SJCRH30 (cell line): ENCODE measurements around the gene PIGT. TPM values are rescaled to one million over a fixed set of nuclear protein-coding genes. Genes with fewer than 3 reads are reported as not detected.

ENCODE experiments used
- DNase-seq, 2 experiments: peaks; one replicate each; pipeline ENCODE4 v3.0.0-alpha.2; 2015 to 2020
- H3K27ac ChIP-seq: fragments of 250-450 bp; sonication (Bioruptor Pico); 2 replicates; pipeline ENCODE4 v1.5.1; 2020; ENCODE audit warnings: mild to moderate bottlenecking, moderate library complexity
- H3K27me3 ChIP-seq: fragments of 250-450 bp; sonication (Bioruptor Pico); 2 replicates; pipeline ENCODE4 v1.5.1; 2020; ENCODE audit warnings: mild to moderate bottlenecking, moderate library complexity
- H3K36me3 ChIP-seq: fragments of 250-450 bp; sonication (Bioruptor Pico); 2 replicates; pipeline ENCODE4 v1.5.1; 2020; ENCODE audit warnings: mild to moderate bottlenecking, moderate library complexity
- H3K4me1 ChIP-seq: fragments of 250-450 bp; sonication (Bioruptor Pico); 2 replicates; pipeline ENCODE4 v1.5.1; 2020; ENCODE audit warnings: mild to moderate bottlenecking, moderate library complexity
- H3K4me3 ChIP-seq: fragments of 250-450 bp; sonication (Bioruptor Pico); 2 replicates; pipeline ENCODE4 v1.5.1; 2020; ENCODE audit warnings: mild to moderate bottlenecking, moderate library complexity
- H3K9me3 ChIP-seq: fragments of 250-450 bp; sonication (Bioruptor Pico); replicated peaks from 2 replicates; pipeline ENCODE4 v1.5.1; 2020; ENCODE audit warnings: mild to moderate bottlenecking, moderate library complexity
- total RNA-seq: library from RNA; depleted of rRNA; stranded (reverse); fragments of >200 nt; shearing (Covaris generic); gene quantifications from 2 replicates; pipeline ENCODE4 v1.2.3, GENCODE V29; 2014

PIGT gene
- total RNA-seq, 1 experiment from 2014 or later = 110 TPM

DNA sequence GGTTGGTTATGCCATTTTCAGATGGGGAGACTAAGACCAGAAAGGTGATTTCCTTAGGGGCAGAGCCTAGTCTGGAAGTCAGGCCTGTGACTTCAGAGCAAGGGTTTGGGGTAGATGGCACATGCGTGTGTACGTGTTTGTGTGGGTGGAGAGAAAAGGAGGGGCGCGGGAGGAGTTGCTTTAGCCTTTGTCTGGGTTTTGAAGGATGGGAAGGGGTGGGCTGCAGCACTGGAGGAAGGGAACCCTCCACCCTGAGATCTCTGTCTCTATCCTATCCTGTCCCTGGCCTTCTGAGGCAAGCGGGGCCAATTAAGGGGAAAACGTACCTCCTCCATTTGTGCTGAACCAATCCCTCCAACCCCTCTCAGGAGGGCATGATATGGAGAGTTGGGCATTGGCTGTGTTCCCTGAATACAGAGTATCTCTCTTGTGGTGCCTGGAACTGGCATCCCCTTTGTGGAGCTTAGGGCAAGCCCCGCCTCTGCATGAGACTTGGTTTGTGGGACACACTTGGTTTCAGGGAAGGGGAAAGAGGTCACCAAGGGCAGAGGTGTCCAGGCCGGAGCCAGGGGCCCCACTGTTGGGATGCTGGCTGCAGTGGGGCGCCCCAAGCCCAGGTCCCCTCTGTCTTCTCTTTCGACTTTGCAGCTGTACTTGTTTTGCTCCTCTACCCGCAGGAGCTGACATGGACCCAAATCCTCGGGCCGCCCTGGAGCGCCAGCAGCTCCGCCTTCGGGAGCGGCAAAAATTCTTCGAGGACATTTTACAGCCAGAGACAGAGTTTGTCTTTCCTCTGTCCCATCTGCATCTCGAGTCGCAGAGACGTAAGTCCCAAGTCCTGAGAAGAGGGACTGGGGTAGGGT lies 7.9 kb upstream of the PIGT start, which contains the start of gene DBNDD2:
Gene DBNDD2, plus strand, starts transcription at position 507 of the 863 bp plus-strand sequence. Its CDS starts 179 bp downstream, at position 686.
- H3K4me3 ChIP-seq = peak within 1 kb of the TSS; percentile 62
- DNase-seq = no peak

DNA sequence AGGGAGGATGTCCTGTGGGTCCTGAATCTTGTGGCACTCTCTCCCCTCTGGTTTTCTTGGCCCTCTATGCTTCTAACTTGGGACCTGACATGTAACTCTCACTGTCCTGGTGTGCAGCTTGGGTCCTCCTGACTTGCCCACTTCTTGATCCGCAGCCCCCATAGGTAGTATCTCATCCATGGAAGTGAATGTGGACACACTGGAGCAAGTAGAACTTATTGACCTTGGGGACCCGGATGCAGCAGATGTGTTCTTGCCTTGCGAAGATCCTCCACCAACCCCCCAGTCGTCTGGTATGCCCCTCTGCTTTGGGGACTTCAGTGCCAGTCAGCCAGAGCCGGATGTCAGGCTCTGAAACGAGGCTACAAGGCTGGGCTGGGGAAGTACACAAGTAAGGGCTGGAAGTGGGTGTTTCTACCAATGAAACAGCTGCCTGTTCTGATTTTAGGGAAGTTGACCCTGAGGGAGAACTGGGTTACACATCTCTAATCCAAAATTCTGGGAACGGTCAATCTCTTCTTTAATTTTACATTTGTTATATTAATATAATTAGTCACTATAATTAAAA lies 7.2 kb upstream of the PIGT start:
- no peaks in the 10 kb centered on the region for H3K9me3 ChIP-seq
- no peak overlapping the region for H3K27ac ChIP-seq
- H3K4me1 ChIP-seq = no peaks in the 10 kb centered on the region
- no peaks in the 10 kb centered on the region for H3K36me3 ChIP-seq
- no peak overlapping the region for H3K4me3 ChIP-seq
- H3K27me3 ChIP-seq = no peaks in the 10 kb centered on the region; the same call in 1 of the 2 replicates
- no peak for DNase-seq

More for the DNA sequence above, 7.9 kb upstream of the PIGT start, which contains the start of gene DBNDD2:
- H3K4me1 ChIP-seq = no peaks in the 10 kb centered on the region
- no peak within 1 kb of the TSS for H3K27ac ChIP-seq
- H3K36me3 ChIP-seq = no peaks in the 10 kb centered on the region
- H3K9me3 ChIP-seq = no peaks in the 10 kb centered on the region
- no peaks in the 10 kb centered on the region; the same call in 1 of the 2 replicates for H3K27me3 ChIP-seq

DNA sequence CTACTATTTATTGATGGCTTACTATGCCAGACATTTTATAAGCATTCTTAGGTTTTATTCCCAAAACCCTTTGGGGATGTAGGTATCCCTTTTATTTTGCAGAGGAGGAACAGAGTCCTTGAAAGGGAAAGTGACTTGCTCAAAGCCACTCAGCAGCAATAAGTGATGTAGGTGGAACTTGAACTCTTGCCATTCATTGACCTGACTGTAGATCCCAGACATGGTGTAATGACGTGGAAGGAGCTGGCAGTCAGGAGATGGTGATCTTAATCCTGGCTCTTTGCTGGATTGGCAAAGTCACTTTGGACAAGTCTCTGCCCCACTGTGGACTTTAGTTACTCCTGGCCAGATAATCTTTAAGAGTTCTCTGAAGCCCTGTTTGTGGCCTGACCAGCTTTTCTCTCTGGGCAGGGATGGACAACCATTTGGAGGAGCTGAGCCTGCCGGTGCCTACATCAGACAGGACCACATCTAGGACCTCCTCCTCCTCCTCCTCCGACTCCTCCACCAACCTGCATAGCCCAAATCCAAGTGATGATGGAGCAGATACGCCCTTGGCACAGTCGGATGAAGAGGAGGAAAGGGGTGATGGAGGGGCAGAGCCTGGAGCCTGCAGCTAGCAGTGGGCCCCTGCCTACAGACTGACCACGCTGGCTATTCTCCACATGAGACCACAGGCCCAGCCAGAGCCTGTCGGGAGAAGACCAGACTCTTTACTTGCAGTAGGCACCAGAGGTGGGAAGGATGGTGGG lies 6.2 kb upstream of the PIGT start:
- H3K9me3 ChIP-seq = no peaks in the 10 kb centered on the region
- H3K4me3 ChIP-seq = no peak overlapping the region
- no peak overlapping the region for H3K27ac ChIP-seq
- no peaks in the 10 kb centered on the region for H3K36me3 ChIP-seq
- no peaks in the 10 kb centered on the region for H3K4me1 ChIP-seq
- no peak for DNase-seq
- no peaks in the 10 kb centered on the region; the same call in 1 of the 2 replicates for H3K27me3 ChIP-seq

DNA sequence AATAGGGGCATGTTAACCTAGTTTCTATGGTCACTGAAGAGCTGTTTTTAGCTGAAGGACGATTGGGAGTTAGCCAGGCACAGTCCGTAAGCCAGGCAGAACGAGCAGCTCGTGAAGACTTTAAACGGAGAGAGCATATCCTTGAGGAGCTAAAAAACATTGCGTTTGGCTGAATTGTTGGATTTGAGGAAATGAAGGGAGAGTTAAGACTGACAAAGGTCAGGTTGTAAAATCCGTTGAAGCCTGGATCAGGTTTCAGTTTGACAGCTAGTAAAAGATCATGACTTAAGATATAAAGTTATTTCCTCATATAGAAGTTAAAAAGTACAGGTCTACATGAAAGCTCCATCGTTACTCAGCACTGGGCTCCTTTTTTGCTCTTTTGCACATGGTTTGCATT lies 5.1 kb upstream of the PIGT start:
- H3K27me3 ChIP-seq = no peaks in the 10 kb centered on the region; the same call in 1 of the 2 replicates

GRCh38 chr20:45412653-45413052 lies 3.3 kb upstream of the PIGT start:
- Histone ChIP-seq H3K27ac (no peak overlapping the region), H3K9me3 (no peaks in the 10 kb centered on the region)

More for the DNA sequence above, 5.1 kb upstream of the PIGT start:
- no peak overlapping the region for H3K27ac ChIP-seq
- H3K4me3 ChIP-seq = no peak overlapping the region
- H3K9me3 ChIP-seq = no peaks in the 10 kb centered on the region
- H3K4me1 ChIP-seq = peaks cover 5% of the 10 kb centered on the region
- no peaks in the 10 kb centered on the region for H3K36me3 ChIP-seq
- no peak for DNase-seq

GRCh38 chr20:45413479-45413878 lies 2.5 kb upstream of the PIGT start:
- no peak overlapping the region for H3K27ac ChIP-seq
- DNase-seq = no peak
- H3K4me3 ChIP-seq = no peak overlapping the region

More at GRCh38 chr20:45412653-45413052, 3.3 kb upstream of the PIGT start:
- Histone ChIP-seq H3K27me3 (no peaks in the 10 kb centered on the region), H3K4me3 (no peak overlapping the region), H3K36me3 (no peaks in the 10 kb centered on the region), H3K4me1 (peaks cover 10% of the 10 kb centered on the region)
- DNase-seq = no peak

GRCh38 chr20:45416917-45417316 lies 976 bp downstream of the PIGT start:
- H3K4me3 ChIP-seq = peak overlapping the region; percentile 78
- no peak for DNase-seq
- no peak overlapping the region for H3K27ac ChIP-seq
- no peaks in the 10 kb centered on the region for H3K9me3 ChIP-seq
- peaks cover 24% of the 10 kb centered on the region for H3K36me3 ChIP-seq
- no peaks in the 10 kb centered on the region for H3K27me3 ChIP-seq
- peaks cover 10% of the 10 kb centered on the region for H3K4me1 ChIP-seq

More at GRCh38 chr20:45413479-45413878, 2.5 kb upstream of the PIGT start:
- no peaks in the 10 kb centered on the region for H3K36me3 ChIP-seq
- H3K27me3 ChIP-seq = no peaks in the 10 kb centered on the region
- H3K9me3 ChIP-seq = no peaks in the 10 kb centered on the region
- H3K4me1 ChIP-seq = peaks cover 10% of the 10 kb centered on the region

- H3K9me3 ChIP-seq = no peaks in the 10 kb centered on the region
- DNase-seq = no peak
Observed at GRCh38 chr20:45419188-45420091, 3.5 kb downstream of the PIGT start.

DNA sequence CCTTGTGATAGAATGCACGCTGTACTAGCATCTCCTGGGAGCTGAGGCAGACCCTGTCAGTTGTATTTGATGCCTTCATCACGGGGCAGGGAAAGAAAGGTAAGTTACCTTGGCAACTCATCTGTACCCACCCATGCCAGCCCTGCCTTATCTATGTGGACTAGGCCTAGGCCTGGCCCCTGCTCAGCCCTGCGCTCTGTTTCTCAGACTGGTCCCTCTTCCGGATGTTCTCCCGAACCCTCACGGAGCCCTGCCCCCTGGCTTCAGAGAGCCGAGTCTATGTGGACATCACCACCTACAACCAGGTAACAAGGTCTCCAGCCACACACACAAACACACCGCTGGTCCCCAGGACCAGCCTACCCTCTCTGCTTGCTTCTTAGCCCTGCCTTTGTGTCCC lies 4.2 kb downstream of the PIGT start:
- no peak overlapping the region for H3K27ac ChIP-seq
- H3K9me3 ChIP-seq = no peaks in the 10 kb centered on the region
- DNase-seq = no peak
- H3K4me3 ChIP-seq = no peak overlapping the region
- H3K36me3 ChIP-seq = peaks cover 47% of the 10 kb centered on the region
- H3K4me1 ChIP-seq = peaks cover 10% of the 10 kb centered on the region
- no peaks in the 10 kb centered on the region for H3K27me3 ChIP-seq

More at GRCh38 chr20:45419188-45420091, 3.5 kb downstream of the PIGT start:
- Histone ChIP-seq H3K36me3 (peaks cover 43% of the 10 kb centered on the region), H3K27me3 (no peaks in the 10 kb centered on the region), H3K27ac (no peak overlapping the region), H3K4me3 (no peak overlapping the region), H3K4me1 (peaks cover 10% of the 10 kb centered on the region)

- Histone ChIP-seq H3K27ac (no peak overlapping the region), H3K36me3 (peaks cover 53% of the 10 kb centered on the region)
- no peak for DNase-seq
Observed at GRCh38 chr20:45423700-45424099, 7.8 kb downstream of the PIGT start.

GRCh38 chr20:45425561-45425960 lies 9.6 kb downstream of the PIGT start:
- no peak overlapping the region for H3K27ac ChIP-seq
- H3K4me3 ChIP-seq = no peak overlapping the region
- peaks cover 42% of the 10 kb centered on the region for H3K36me3 ChIP-seq
- H3K9me3 ChIP-seq = no peaks in the 10 kb centered on the region
- H3K27me3 ChIP-seq = no peaks in the 10 kb centered on the region
- no peak for DNase-seq
- 0 out of 2 replicates have a peak, but pooled peaks cover 2% of the 10 kb centered on the region for H3K4me1 ChIP-seq

More at GRCh38 chr20:45423700-45424099, 7.8 kb downstream of the PIGT start:
- H3K4me1 ChIP-seq = no peaks in the 10 kb centered on the region
- no peaks in the 10 kb centered on the region for H3K9me3 ChIP-seq
- H3K4me3 ChIP-seq = no peak overlapping the region
- H3K27me3 ChIP-seq = no peaks in the 10 kb centered on the region

GRCh38 chr20:45426320-45427016 lies 10.5 kb downstream of the PIGT start:
- Histone ChIP-seq H3K27ac (no peak overlapping the region), H3K36me3 (peaks cover 34% of the 10 kb centered on the region), H3K9me3 (no peaks in the 10 kb centered on the region), H3K27me3 (no peaks in the 10 kb centered on the region), H3K4me1 (0 out of 2 replicates have a peak, but pooled peaks cover 2% of the 10 kb centered on the region), H3K4me3 (no peak overlapping the region)
- DNase-seq = no peak
